Measurements from ENCODE around the gene ZNF442.
"Not testable (repeated sequence)": the region's sequence is repeated elsewhere in the genome, so short reads cannot be mapped to it uniquely, and the experiment has no call there.

ZNF442 gene

DNA sequence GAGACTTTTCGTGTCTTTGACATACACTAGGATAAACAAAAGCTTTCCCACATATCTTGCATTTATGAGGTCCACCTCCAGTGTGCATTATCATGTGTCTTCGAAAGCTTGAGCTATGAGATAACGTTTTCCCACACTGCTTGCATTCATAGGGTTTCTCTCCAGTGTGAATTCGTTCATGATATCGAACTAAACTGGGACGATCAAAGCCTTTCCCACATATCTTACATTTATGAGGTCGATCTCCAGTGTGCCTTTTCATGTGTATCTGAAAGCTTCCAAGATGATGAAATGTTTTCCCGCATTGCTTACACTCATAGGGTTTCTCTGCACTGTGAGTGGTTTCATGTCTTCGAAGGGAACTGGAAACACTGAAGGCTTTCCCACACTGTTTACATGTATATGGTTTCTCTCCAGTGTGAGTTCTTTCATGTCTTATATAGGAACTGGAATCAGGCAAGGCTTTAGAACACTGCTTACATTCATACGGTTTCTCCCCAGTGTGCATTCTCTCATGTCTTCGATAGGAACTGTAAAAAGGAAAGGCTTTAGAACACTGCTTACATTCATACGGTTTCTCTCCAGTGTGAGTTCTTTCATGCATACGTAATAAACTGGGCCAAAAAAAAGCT lies 46.6 kb downstream of the ZNF442 start:
- no peak for TF ChIP-seq CTCF (IDR thresholded peaks at IDR 0.05; ENCODE audit: borderline replicate concordance, insufficient read depth, low read depth, low read length)
- no peak overlapping the region for H3K4me3 ChIP-seq (ENCODE audit: low read depth, low read length)

GRCh38 chr19:12314553-12314952 lies 50.9 kb downstream of the ZNF442 start:
- H3K4me3 ChIP-seq (ENCODE audit: low read depth, low read length), result no peak overlapping the region
- TF ChIP-seq CTCF (IDR thresholded peaks at IDR 0.05; ENCODE audit: borderline replicate concordance, insufficient read depth, low read depth, low read length), result no peak

DNA sequence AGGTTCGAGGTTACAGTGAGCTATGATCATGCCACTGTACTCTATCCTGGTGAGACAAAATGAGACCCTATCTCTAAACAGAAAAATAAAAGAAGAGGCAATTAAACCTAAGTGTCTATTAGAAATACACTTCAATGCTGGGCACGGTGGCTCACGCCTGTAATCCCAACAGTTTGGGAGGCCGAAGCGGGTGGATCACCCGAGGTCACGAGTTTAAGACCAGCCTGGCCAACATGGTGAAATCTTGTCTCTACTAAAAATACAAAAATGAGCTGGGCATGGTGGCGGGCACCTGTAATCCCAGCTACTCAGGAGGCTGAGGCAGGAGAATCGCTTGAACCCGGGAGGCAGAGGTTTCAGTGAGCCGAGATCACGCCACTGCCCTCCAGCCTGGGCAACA lies 56.6 kb downstream of the ZNF442 start:
- not testable (repeated sequence) for H3K4me3 ChIP-seq (ENCODE audit: low read depth, low read length)

Measured in GM12875 (cell line).